Astrocyte (in vitro differentiated cells and primary cell): Measurements from ENCODE around the gene MC2R. TPM values are rescaled to one million over a fixed set of nuclear protein-coding genes. Genes with fewer than 3 reads are reported as not detected.

Source experiments
- DNase-seq: peaks from one replicate; pipeline ENCODE4 v3.0.0-alpha.2; 2010; ENCODE audit warnings: low read depth
- FAIRE-seq: peaks from 2 replicates; lab custom pipeline; 2011; peaks lifted over from hg19 to GRCh38; lab: Jason Lieb, UNC
- H2AFZ ChIP-seq: 2 replicates; pipeline ENCODE4 v1.6.0; 2012; ENCODE audit warnings: low read depth, low read length, inconsistent platforms
- H3K27ac ChIP-seq: 2 replicates; pipeline ENCODE4 v1.5.1; 2011; ENCODE audit warnings: low read depth, low read length, inconsistent platforms
- H3K27me3 ChIP-seq: 2 replicates; pipeline ENCODE4 v1.6.0; 2011; ENCODE audit warnings: low read length, inconsistent platforms; ENCODE audit not compliant: insufficient read depth
- H3K36me3 ChIP-seq: 2 replicates; pipeline ENCODE4 v1.5.1; 2011; ENCODE audit warnings: low read length, inconsistent platforms; ENCODE audit not compliant: insufficient read depth
- H3K4me1 ChIP-seq: 2 replicates; pipeline ENCODE4 v1.5.1; 2011; ENCODE audit warnings: low read length, inconsistent platforms; ENCODE audit not compliant: insufficient read depth
- H3K4me2 ChIP-seq: 2 replicates; pipeline ENCODE4 v1.6.0; 2012; ENCODE audit warnings: low read length, inconsistent platforms
- H3K4me3 ChIP-seq: 2 replicates; pipeline ENCODE4 v1.5.1; 2011; ENCODE audit warnings: low read depth, mild to moderate bottlenecking, low read length, inconsistent platforms; ENCODE audit not compliant: insufficient read depth
- H3K79me2 ChIP-seq: 2 replicates; pipeline ENCODE4 v1.6.0; 2012; ENCODE audit warnings: mild to moderate bottlenecking, low read length, inconsistent platforms; ENCODE audit not compliant: insufficient read depth
- H3K9ac ChIP-seq: 2 replicates; pipeline ENCODE4 v1.6.0; 2012; ENCODE audit warnings: mild to moderate bottlenecking, low read length, inconsistent platforms
- H3K9me3 ChIP-seq: 2 replicates; pipeline ENCODE4 v1.5.1; 2012; ENCODE audit warnings: low read depth, mild to moderate bottlenecking, low read length, inconsistent platforms; ENCODE audit not compliant: insufficient read depth
- H4K20me1 ChIP-seq: 2 replicates; pipeline ENCODE4 v1.6.0; 2012; ENCODE audit warnings: low read length, inconsistent platforms; ENCODE audit not compliant: insufficient read depth
- H3K27ac Mint-ChIP-seq: one replicate; pipeline ENCODE4 v1.8.0; 2021; ENCODE audit warnings: mild to moderate bottlenecking, mixed read lengths; ENCODE audit not compliant: unreplicated experiment
- H3K27me3 Mint-ChIP-seq: one replicate; pipeline ENCODE4 v1.8.0; 2021; ENCODE audit warnings: low read depth, mixed read lengths; ENCODE audit not compliant: unreplicated experiment
- H3K36me3 Mint-ChIP-seq: one replicate; pipeline ENCODE4 v1.8.0; 2021; ENCODE audit warnings: low read depth, mixed read lengths; ENCODE audit not compliant: unreplicated experiment
- H3K4me1 Mint-ChIP-seq: one replicate; pipeline ENCODE4 v1.8.0; 2021; ENCODE audit warnings: low read depth, mixed read lengths; ENCODE audit not compliant: unreplicated experiment
- H3K4me3 Mint-ChIP-seq: one replicate; pipeline ENCODE4 v1.8.0; 2021; ENCODE audit warnings: mild to moderate bottlenecking, moderate library complexity, mixed read lengths; ENCODE audit not compliant: unreplicated experiment
- H3K9me3 Mint-ChIP-seq: one replicate; pipeline ENCODE4 v1.8.0; 2021; ENCODE audit warnings: mild to moderate bottlenecking, mixed read lengths; ENCODE audit not compliant: unreplicated experiment
- CTCF ChIP-seq: IDR thresholded peaks from 2 replicates; pipeline ENCODE4 v1.5.1; 2011; ENCODE audit warnings: low read depth, mild to moderate bottlenecking, inconsistent platforms, low read length, moderate library complexity; ENCODE audit not compliant: insufficient read depth
- EZH2 ChIP-seq: IDR thresholded peaks from 2 replicates; pipeline ENCODE4 v1.6.1; 2012; ENCODE audit warnings: mild to moderate bottlenecking, low read length, inconsistent platforms; ENCODE audit not compliant: insufficient read depth
- total RNA-seq: library from RNA; stranded (reverse); gene quantifications from 2 replicates; pipeline ENCODE4 v1.2.1, GENCODE V29; 2021

Gene MC2R
- total RNA-seq, 1 donor from 2014 or later: not detected

GRCh38 chr18:13932285-13933025 lies 17.1 kb upstream of the MC2R start:
- peaks cover 3% of the 10 kb centered on the region for H3K27me3 Mint-ChIP-seq
- no peak overlapping the region for H2AFZ ChIP-seq
- no peaks in the 10 kb centered on the region for H3K27me3 ChIP-seq
- H3K9me3 ChIP-seq: no peaks in the 10 kb centered on the region
- H3K9ac ChIP-seq: no peak overlapping the region
- no peaks in the 10 kb centered on the region for H3K79me2 ChIP-seq
- H3K4me1 Mint-ChIP-seq: no peaks in the 10 kb centered on the region
- H3K36me3 Mint-ChIP-seq: no peaks in the 10 kb centered on the region
- no peaks in the 10 kb centered on the region for H3K36me3 ChIP-seq
- no peaks in the 10 kb centered on the region for H4K20me1 ChIP-seq
- peaks cover 5% of the 10 kb centered on the region for H3K9me3 Mint-ChIP-seq
- FAIRE-seq: no peak
- no peak for TF ChIP-seq EZH2
- no peak for DNase-seq
- H3K27ac Mint-ChIP-seq: no peak overlapping the region
- no peak overlapping the region for H3K4me3 ChIP-seq
- H3K4me2 ChIP-seq: no peak overlapping the region
- H3K27ac ChIP-seq: no peak overlapping the region
- no peaks in the 10 kb centered on the region for H3K4me1 ChIP-seq
- H3K4me3 Mint-ChIP-seq: no peak overlapping the region

- no peaks in the 10 kb centered on the region for H3K4me1 ChIP-seq
- Mint-ChIP-seq H3K9me3 (peaks cover 5% of the 10 kb centered on the region), H3K4me1 (no peaks in the 10 kb centered on the region), H3K4me3 (no peak overlapping the region), H3K36me3 (no peaks in the 10 kb centered on the region), H3K27ac (no peak overlapping the region), H3K27me3 (peaks cover 3% of the 10 kb centered on the region)
- H3K4me3 ChIP-seq: no peak overlapping the region
- FAIRE-seq (no peak), DNase-seq (no peak)
- no peak overlapping the region for H3K27ac ChIP-seq
- TF ChIP-seq CTCF (no peak), EZH2 (no peak)
- H3K27me3 ChIP-seq: no peaks in the 10 kb centered on the region
- no peaks in the 10 kb centered on the region for H3K36me3 ChIP-seq
- no peaks in the 10 kb centered on the region for H3K79me2 ChIP-seq
- H3K9ac ChIP-seq: no peak overlapping the region
- no peak overlapping the region for H3K4me2 ChIP-seq
- H4K20me1 ChIP-seq: no peaks in the 10 kb centered on the region
- no peaks in the 10 kb centered on the region for H3K9me3 ChIP-seq
- H2AFZ ChIP-seq: no peak overlapping the region
Measured at GRCh38 chr18:13930964-13931363, 15.6 kb upstream of the MC2R start.

- no peaks in the 10 kb centered on the region for H3K4me1 Mint-ChIP-seq
- peaks cover 22% of the 10 kb centered on the region for H3K27me3 Mint-ChIP-seq
- H3K9me3 ChIP-seq: peaks cover 2% of the 10 kb centered on the region
- no peaks in the 10 kb centered on the region for H3K4me1 ChIP-seq
- FAIRE-seq: no peak
- H3K9me3 Mint-ChIP-seq: no peaks in the 10 kb centered on the region
- no peak overlapping the region for H3K27ac Mint-ChIP-seq
- no peak overlapping the region for H3K4me2 ChIP-seq
- H4K20me1 ChIP-seq: no peaks in the 10 kb centered on the region
- H3K79me2 ChIP-seq: no peaks in the 10 kb centered on the region
- no peak overlapping the region for H3K9ac ChIP-seq
- no peak for DNase-seq
- H3K4me3 ChIP-seq: no peak overlapping the region
- no peaks in the 10 kb centered on the region for H3K36me3 ChIP-seq
- TF ChIP-seq EZH2 (no peak), CTCF (no peak)
- H3K4me3 Mint-ChIP-seq: no peak overlapping the region
- H3K36me3 Mint-ChIP-seq: no peaks in the 10 kb centered on the region
- no peaks in the 10 kb centered on the region for H3K27me3 ChIP-seq
- no peak overlapping the region for H2AFZ ChIP-seq
- no peak overlapping the region for H3K27ac ChIP-seq
Measured at GRCh38 chr18:13923221-13923620, 7.9 kb upstream of the MC2R start.
